HCT116 (cell line): ENCODE results near the gene DMXL2. TPM values are rescaled to one million over a fixed set of nuclear protein-coding genes. Genes with fewer than 3 reads are reported as not detected.

Source experiments
- ATAC-seq: fragments of 200-7000 bp; cut with Tn5 transposase; 2 replicates; pipeline ENCODE4 v1.9.1; 2020; ENCODE audit warnings: mild to moderate bottlenecking, moderate library complexity
- BruUV-seq: library from RNA; stranded (reverse); fragments of 400-500 nt; replicated peaks from 2 replicates; lab custom pipeline; 2021; lab: Mats Ljungman, UMichigan
- CTCF ChIA-PET: fragments of 300-600 bp; sonication (Branson Sonifier 250); formaldehyde crosslinking; loops from one replicate; lab custom pipeline; 2021; ENCODE audit warnings: antibody characterized with exemption; lab: Charles Lee
- POLR2A ChIA-PET: fragments of 300-600, 350-600 bp; sonication (Branson Sonifier 250); formaldehyde crosslinking; loops from one replicate; lab custom pipeline; 2021; ENCODE audit warnings: antibody characterized with exemption; lab: Charles Lee
- RAD21 ChIA-PET, 2 experiments: fragments of 300-600 bp; sonication (Branson Sonifier 250); formaldehyde crosslinking; loops; one replicate each; lab custom pipeline; 2023; ENCODE audit warnings: low total read pairs in 2 of 2; ENCODE audit not compliant: uncharacterized antibody in 2 of 2, unreplicated experiment in 2 of 2, low non-redundant PET in 1 of 2; lab: Charles Lee
- DNase-seq: peaks from one replicate; pipeline ENCODE4 v3.0.0-alpha.2; 2010; ENCODE audit warnings: low read depth, low spot score
- H2AFZ ChIP-seq: fragments of 200-600 bp; shearing (Covaris generic), sonication (generic); 2 replicates; pipeline ENCODE4 v1.6.1; 2017; ENCODE audit warnings: low read depth, mixed run types, mixed read lengths, antibody characterized with exemption, low read length; ENCODE audit not compliant: poor library complexity, severe bottlenecking
- H3K27ac ChIP-seq: 2 replicates; pipeline ENCODE4 v1.5.1; 2012; ENCODE audit warnings: low read depth, low read length
- H3K27me3 ChIP-seq: fragments of 200-600 bp; sonication (generic); 2 replicates; pipeline ENCODE4 v1.6.1; 2016; ENCODE audit warnings: mixed run types, low read length, mixed read lengths; ENCODE audit not compliant: insufficient read depth
- H3K36me3 ChIP-seq, 2 experiments: fragments of 200-500 bp in 1 of 2; fragments of 200-600 bp in 1 of 2; sonication (Bioruptor generic) in 1 of 2; sonication (generic) in 1 of 2; 2 replicates each; pipeline versions ENCODE4 v1.5.1 to v1.6.1; 2014 to 2016; ENCODE audit warnings: low read length in 2 of 2, inconsistent platforms in 1 of 2, mixed read lengths in 1 of 2, mixed run types in 1 of 2; ENCODE audit not compliant: insufficient read depth in 2 of 2, control insufficient read depth in 1 of 2
- H3K4me1 ChIP-seq, 2 experiments: fragments of 200-600 bp in 1 of 2; sonication (generic) in 1 of 2; 2 replicates each; pipeline versions ENCODE4 v1.5.1 to v1.6.1; 2012 to 2017; ENCODE audit warnings: low read length in 2 of 2, inconsistent platforms in 1 of 2, mild to moderate bottlenecking in 1 of 2, mixed read lengths in 1 of 2, mixed run types in 1 of 2, moderate library complexity in 1 of 2; ENCODE audit not compliant: insufficient read depth in 2 of 2, control insufficient read depth in 1 of 2
- H3K4me2 ChIP-seq: fragments of 200-600 bp; sonication (generic); 2 replicates; pipeline ENCODE4 v1.6.1; 2017; ENCODE audit warnings: mixed run types, low read length, mixed read lengths
- H3K4me3 ChIP-seq, 2 experiments: fragments of 200-600 bp in 1 of 2; sonication (generic) in 1 of 2; replicated peaks in 1 of 2; 2 replicates each; pipeline ENCODE4 v1.5.1; 2011 to 2016; ENCODE audit warnings: low read length in 2 of 2, control low read depth in 1 of 2, low read depth in 1 of 2, mild to moderate bottlenecking in 1 of 2, mixed read lengths in 1 of 2, mixed run types in 1 of 2
- H3K79me2 ChIP-seq: fragments of 200-600 bp; sonication (generic); 2 replicates; pipeline ENCODE4 v1.6.1; 2017; ENCODE audit warnings: mild to moderate bottlenecking, mixed run types, low read length, moderate library complexity, mixed read lengths; ENCODE audit not compliant: insufficient read depth
- H3K9ac ChIP-seq: fragments of 200-600 bp; sonication (generic); 2 replicates; pipeline ENCODE4 v1.6.1; 2016; ENCODE audit warnings: low read length, mixed read lengths
- H3K9me2 ChIP-seq: fragments of 200-600 bp; sonication (generic), shearing (Covaris generic); 2 replicates; pipeline ENCODE4 v1.6.1; 2017; ENCODE audit warnings: mixed run types, mild to moderate bottlenecking, moderate library complexity; ENCODE audit not compliant: insufficient read depth
- H3K9me3 ChIP-seq, 2 experiments: fragments of 200-500 bp in 1 of 2; fragments of 200-600 bp in 1 of 2; sonication (Bioruptor generic) in 1 of 2; sonication (generic) in 1 of 2; 2 replicates each; pipeline ENCODE4 v1.6.1; 2014 to 2017; ENCODE audit warnings: low read length in 2 of 2, mixed read lengths in 2 of 2, inconsistent platforms in 1 of 2, low read depth in 1 of 2, mild to moderate bottlenecking in 1 of 2, mixed run types in 1 of 2, moderate library complexity in 1 of 2; ENCODE audit not compliant: control insufficient read depth in 1 of 2, insufficient read depth in 1 of 2
- H4K20me1 ChIP-seq: fragments of 200-600 bp; sonication (generic), shearing (Covaris generic); 2 replicates; pipeline ENCODE4 v1.6.1; 2017; ENCODE audit warnings: mixed run types, mild to moderate bottlenecking, moderate library complexity; ENCODE audit not compliant: insufficient read depth
- ATF3 ChIP-seq: IDR thresholded peaks from 2 replicates; pipeline ENCODE4 v1.6.1; 2012
- CBX3 ChIP-seq: IDR thresholded peaks from 2 replicates; pipeline ENCODE4 v1.6.1; 2012; ENCODE audit warnings: low read depth
- CTCF ChIP-seq, 3 experiments: fragments of 200-600 bp in 1 of 3; sonication (generic) in 1 of 3; IDR thresholded peaks in 2 of 3; conservative IDR thresholded peaks in 1 of 3; 2 replicates each; pipeline ENCODE4 v1.5.1; 2012 to 2017; ENCODE audit warnings: low read depth in 2 of 3, low read length in 2 of 3, antibody characterized with exemption in 1 of 3, borderline replicate concordance in 1 of 3, control low read depth in 1 of 3, mild to moderate bottlenecking in 1 of 3, mixed read lengths in 1 of 3, mixed run types in 1 of 3, moderate library complexity in 1 of 3; ENCODE audit not compliant: insufficient read depth in 1 of 3
- ELF1 ChIP-seq: IDR thresholded peaks from 2 replicates; pipeline ENCODE4 v1.6.1; 2012; ENCODE audit warnings: low read depth, borderline replicate concordance
- SIN3A ChIP-seq: IDR thresholded peaks from 2 replicates; pipeline ENCODE4 v1.6.1; 2012; ENCODE audit warnings: low read depth
- SRF ChIP-seq: IDR thresholded peaks from 2 replicates; pipeline ENCODE4 v1.6.1; 2012; ENCODE audit warnings: low read depth
- intact Hi-C: fragments of 100-400 bp; cut with micrococcal nuclease; formaldehyde crosslinking; loops from 2 replicates; pipeline ENCODE4 v1.10.0; 2022
- total RNA-seq: library from RNA; stranded (reverse); gene quantifications from one replicate; pipeline ENCODE4 v1.2.1, GENCODE V29; 2021; ENCODE audit not compliant: unreplicated experiment
- TF ChIP-seq, protein P1 (sequence below): IDR thresholded peaks from 2 replicates; pipeline ENCODE4 v1.6.1; 2012; ENCODE audit warnings: low read depth

DMXL2 gene
- total RNA-seq, 1 experiment from 2014 or later: 21.5 TPM

DNA sequence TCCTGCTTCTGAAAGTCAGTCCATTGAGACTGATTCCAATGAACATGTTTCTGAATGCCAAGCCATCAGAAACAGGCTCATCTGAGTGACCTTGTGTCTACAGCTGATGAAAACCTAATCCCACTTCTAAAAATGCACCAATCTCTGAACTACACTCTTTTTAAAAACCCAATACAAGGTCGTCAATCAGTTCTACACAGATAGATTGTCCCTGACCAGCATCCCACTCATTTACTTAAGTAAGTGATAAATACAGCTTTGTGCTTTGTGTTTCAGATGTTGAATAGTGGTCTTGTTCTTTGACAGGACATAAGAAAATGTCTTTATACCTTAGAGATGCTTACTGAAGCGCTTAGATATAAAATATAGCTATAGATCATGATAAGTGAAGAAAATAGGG, 38.5 kb upstream of the DMXL2 start:
- H3K27ac ChIP-seq: no peak overlapping the region
- no peaks in the 10 kb centered on the region for H3K79me2 ChIP-seq
- no peaks in the 10 kb centered on the region for H3K9me3 ChIP-seq
- no peak for ATAC-seq
- no peak overlapping the region for H3K9ac ChIP-seq
- no peaks in the 10 kb centered on the region for H3K27me3 ChIP-seq
- BruUV-seq: no TSS peak
- H3K4me2 ChIP-seq: no peak overlapping the region
- no peak for TF ChIP-seq ATF3
- TF ChIP-seq ELF1: no peak
- TF ChIP-seq SIN3A: no peak
- TF ChIP-seq CBX3: no peak
- TF ChIP-seq SRF: no peak
- TF ChIP-seq, protein P1, sequence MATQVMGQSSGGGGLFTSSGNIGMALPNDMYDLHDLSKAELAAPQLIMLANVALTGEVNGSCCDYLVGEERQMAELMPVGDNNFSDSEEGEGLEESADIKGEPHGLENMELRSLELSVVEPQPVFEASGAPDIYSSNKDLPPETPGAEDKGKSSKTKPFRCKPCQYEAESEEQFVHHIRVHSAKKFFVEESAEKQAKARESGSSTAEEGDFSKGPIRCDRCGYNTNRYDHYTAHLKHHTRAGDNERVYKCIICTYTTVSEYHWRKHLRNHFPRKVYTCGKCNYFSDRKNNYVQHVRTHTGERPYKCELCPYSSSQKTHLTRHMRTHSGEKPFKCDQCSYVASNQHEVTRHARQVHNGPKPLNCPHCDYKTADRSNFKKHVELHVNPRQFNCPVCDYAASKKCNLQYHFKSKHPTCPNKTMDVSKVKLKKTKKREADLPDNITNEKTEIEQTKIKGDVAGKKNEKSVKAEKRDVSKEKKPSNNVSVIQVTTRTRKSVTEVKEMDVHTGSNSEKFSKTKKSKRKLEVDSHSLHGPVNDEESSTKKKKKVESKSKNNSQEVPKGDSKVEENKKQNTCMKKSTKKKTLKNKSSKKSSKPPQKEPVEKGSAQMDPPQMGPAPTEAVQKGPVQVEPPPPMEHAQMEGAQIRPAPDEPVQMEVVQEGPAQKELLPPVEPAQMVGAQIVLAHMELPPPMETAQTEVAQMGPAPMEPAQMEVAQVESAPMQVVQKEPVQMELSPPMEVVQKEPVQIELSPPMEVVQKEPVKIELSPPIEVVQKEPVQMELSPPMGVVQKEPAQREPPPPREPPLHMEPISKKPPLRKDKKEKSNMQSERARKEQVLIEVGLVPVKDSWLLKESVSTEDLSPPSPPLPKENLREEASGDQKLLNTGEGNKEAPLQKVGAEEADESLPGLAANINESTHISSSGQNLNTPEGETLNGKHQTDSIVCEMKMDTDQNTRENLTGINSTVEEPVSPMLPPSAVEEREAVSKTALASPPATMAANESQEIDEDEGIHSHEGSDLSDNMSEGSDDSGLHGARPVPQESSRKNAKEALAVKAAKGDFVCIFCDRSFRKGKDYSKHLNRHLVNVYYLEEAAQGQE: no peak
- TF ChIP-seq CTCF (IDR thresholded peaks at IDR 0.05 in 2 of 3, conservative IDR thresholded peaks at IDR 0.05 in 1 of 3; ENCODE audit: borderline replicate concordance in 1 of 3, insufficient read depth in 1 of 3, low read depth in 2 of 3, low read length in 2 of 3): no peak
- ChIA-PET POLR2A (interaction anchor here (0.7 kb wide), 1 partner anchor 143 kb away, joined by 3 read pairs; no protein-coding TSS in a partner anchor), RAD21 (no interaction called here), CTCF (interaction anchor here (1.3 kb wide), 1 partner anchor 115 kb away, joined by 5 read pairs; no protein-coding TSS in a partner anchor)
- H3K36me3 ChIP-seq: no peaks in the 10 kb centered on the region
- DNase-seq: no peak
- intact Hi-C loops: no loop called here
- no peaks in the 10 kb centered on the region for H3K4me1 ChIP-seq
- H3K4me3 ChIP-seq: no peak overlapping the region
- no peaks in the 10 kb centered on the region for H4K20me1 ChIP-seq
- no peak overlapping the region for H2AFZ ChIP-seq
- H3K9me2 ChIP-seq: no peaks in the 10 kb centered on the region; the same call in 1 of the 2 replicates
